D721Med (cell line): ENCODE data around the gene NPAS2.

Experiments
- DNase-seq: peaks from one replicate; pipeline ENCODE4 v3.0.0; 2011; ENCODE audit warnings: low spot score; ENCODE audit not compliant: insufficient read length
- FAIRE-seq: peaks from 2 replicates; lab custom pipeline; 2011; peaks lifted over from hg19 to GRCh38; lab: Jason Lieb, UNC
- TF ChIP-seq, protein P1 (sequence below): IDR thresholded peaks from 2 replicates; pipeline ENCODE4 v1.5.1; 2012; ENCODE audit warnings: mild to moderate bottlenecking, control low read depth; ENCODE audit not compliant: insufficient read depth; ENCODE audit errors: missing control alignments

NPAS2 gene

DNA sequence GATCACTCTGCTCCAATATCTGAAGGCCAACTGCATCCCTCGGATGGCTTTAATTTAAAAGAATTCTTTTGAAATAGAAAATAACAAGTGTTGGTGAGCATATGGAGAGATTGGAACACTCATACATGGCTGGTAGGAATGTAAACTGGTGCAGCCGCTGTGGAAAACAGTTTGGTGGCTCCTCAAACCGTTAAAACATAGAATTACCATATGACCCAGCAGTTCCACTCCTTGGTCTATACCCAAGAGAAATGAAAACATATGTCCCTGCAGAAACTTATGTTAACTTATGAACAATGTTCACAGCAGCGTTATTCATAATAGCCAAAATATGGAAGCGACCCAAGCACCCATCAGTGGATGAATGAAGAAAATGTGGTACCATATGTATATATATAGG, 60.1 kb downstream of the NPAS2 start:
- no peak for FAIRE-seq
- no peak for DNase-seq
- TF ChIP-seq, protein P1, sequence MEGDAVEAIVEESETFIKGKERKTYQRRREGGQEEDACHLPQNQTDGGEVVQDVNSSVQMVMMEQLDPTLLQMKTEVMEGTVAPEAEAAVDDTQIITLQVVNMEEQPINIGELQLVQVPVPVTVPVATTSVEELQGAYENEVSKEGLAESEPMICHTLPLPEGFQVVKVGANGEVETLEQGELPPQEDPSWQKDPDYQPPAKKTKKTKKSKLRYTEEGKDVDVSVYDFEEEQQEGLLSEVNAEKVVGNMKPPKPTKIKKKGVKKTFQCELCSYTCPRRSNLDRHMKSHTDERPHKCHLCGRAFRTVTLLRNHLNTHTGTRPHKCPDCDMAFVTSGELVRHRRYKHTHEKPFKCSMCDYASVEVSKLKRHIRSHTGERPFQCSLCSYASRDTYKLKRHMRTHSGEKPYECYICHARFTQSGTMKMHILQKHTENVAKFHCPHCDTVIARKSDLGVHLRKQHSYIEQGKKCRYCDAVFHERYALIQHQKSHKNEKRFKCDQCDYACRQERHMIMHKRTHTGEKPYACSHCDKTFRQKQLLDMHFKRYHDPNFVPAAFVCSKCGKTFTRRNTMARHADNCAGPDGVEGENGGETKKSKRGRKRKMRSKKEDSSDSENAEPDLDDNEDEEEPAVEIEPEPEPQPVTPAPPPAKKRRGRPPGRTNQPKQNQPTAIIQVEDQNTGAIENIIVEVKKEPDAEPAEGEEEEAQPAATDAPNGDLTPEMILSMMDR: no peak

GRCh38 chr2:100880730-100881129, 60.8 kb downstream of the NPAS2 start:
- FAIRE-seq (no peak), DNase-seq (no peak)
- TF ChIP-seq, protein P1: no peak

GRCh38 chr2:100882645-100883613, 63.0 kb downstream of the NPAS2 start:
- TF ChIP-seq, protein P1: no peak
- DNase-seq (no peak), FAIRE-seq (no peak)

DNA sequence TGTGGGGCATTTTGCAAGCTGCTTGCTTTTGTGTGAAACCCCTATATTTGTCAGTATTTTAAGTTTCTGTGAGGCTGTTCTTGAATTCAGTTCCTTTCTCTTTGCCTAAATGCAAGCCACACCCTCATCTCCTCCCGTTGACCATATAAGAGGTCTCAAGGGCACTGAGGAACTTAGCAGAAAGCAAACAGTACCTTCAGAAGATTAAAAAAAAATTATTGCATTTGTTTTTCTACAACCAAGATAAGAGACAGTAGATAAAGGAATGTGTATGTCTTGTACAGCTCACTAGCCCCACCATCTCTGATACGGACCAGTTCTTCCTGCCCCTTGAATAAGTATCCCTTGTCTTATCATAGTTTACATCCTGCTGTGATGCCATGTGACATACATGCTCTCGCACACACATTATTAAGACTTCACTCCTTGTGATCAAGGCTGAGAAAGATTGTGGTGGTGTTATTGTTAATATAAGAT, 64.2 kb downstream of the NPAS2 start:
- TF ChIP-seq, protein P1: no peak
- DNase-seq: no peak
- FAIRE-seq: no peak

GRCh38 chr2:100886085-100886484, 66.1 kb downstream of the NPAS2 start:
- no peak for FAIRE-seq

GRCh38 chr2:100887039-100887578, 67.2 kb downstream of the NPAS2 start:
- TF ChIP-seq, protein P1: no peak
- no peak for DNase-seq
- no peak for FAIRE-seq

More at GRCh38 chr2:100886085-100886484, 66.1 kb downstream of the NPAS2 start:
- TF ChIP-seq, protein P1: no peak
- DNase-seq: no peak
